NCI-H1694 (cell line): Measurements from ENCODE around the gene FGR.

Source experiments
- DNase-seq: peaks from one replicate; lab custom pipeline; 2025; lab: John Stamatoyannopoulos, UW

The FGR gene

DNA sequence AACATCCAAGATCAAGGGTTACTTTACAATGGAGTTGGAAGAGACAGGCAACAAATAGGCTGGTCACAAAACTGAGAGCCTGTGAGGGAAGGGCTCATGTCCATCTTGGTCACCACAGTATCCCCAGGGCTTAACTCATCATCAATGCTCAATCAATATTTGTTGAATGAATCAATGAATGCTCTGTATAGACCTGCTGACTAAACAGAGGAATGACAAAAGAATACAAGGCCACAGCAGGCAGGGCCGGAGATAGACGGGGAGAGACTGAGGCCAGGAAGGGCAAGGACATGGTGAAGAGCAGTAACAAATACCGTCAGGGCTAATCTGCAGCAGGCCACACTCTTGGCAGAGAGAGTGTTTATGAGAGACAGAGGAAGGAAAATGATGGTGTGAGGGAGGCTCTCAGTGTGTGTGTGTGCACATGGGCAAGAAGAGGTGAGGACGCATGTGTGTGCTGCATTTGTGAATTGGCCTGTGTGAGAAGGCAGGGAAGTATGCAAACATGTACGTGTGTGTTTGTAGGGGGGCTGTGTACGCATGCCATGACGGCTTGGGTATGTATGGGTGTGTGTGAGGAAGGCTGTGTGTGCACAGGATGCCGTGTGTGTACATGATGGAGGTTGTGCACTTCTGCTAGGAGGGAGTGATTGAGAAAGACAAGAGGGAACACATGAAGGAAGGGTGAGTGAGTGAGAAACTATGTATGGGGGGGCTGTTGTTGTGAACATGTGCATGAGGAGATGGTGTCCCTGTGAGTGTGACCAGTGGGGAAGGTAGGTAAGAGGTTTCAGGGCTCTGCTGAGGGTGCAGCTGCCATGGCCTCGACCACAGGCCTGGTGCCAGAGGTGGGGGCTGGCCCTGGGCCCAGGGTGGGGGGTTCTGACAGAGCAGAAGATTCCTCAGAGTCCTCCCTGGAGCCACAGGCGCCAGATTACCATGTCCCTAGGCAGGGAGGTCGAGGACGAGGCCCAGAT, 46.4 kb downstream of the FGR start:
- no peak for DNase-seq

DNA sequence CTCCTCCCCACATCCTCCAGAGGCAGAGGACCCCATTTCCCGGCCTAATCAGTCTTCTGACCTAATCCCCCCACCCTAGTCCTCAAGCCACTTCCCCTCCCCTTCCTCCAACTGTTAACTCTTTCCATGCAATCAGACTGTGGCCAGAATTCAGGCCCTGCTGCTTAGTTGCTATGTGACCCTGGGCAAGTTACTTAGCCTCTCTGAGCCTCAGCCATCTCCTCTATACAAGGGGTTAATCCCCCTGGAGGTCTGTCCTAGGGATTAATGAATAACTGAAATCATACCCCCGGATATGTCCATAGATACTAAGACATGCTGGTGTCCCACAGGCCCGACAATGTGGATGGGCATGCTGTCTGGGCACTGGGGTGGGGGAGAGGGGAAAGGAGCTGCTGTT, 49.3 kb downstream of the FGR start:
- DNase-seq: no peak

DNA sequence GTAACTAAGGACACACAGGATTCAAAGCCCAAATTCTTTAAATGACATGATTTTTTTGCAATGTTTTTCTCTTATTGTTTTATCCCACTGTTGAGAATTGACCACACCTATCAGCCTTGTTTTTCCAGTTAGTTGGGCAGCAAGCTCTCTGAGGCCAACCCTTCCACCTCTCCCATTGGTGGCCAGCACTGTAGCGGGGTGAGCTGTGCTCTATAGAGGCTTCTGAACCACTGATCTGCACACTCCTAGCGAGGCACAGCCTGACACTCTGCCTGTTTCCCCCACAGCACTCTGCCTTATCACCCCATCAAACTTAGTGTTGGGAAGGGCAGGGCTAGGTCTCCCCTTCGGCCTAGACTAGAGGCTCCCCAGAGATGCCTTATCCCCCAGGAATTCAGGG, 50.5 kb downstream of the FGR start:
- no peak for DNase-seq

DNA sequence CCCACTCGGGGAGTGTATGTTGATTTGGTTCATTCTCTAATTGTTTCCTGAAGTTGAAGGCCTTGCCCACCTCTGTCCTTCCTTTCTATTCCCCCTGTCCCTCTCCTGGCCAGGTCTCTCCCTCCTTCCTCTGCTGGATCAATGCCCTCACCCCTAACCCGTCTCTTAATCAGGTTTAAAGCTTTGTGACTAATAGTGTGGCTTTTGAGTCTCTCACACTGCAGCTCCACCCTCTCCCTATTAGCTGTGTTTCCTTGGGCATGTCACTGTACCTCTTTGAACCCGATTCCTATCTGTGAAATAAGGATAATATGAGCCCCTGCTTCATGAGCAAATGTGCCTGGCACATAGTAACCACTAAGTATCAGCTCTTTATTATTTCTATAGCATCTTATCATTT, 51.5 kb downstream of the FGR start:
- no peak for DNase-seq

DNA sequence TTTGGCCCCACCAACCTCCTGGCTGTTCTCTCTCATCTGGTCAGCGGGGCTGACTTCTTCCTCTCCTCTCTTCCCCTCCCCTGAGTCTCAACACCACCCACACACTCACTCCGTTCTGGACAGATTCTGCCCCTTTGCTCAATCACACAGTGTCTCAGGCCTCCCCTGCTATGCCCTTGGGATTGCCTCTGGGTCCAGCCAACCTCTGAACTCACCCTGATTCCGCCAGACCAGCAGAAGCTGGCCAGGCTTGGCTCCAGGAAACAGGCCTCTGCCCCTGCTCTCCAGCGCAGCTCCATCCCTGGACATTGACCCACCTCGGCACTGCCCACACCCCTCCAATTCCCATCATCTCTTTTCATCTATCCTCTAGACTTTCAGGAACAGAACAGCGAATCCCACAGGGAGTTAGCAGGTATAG, 53.2 kb downstream of the FGR start:
- no peak for DNase-seq

DNA sequence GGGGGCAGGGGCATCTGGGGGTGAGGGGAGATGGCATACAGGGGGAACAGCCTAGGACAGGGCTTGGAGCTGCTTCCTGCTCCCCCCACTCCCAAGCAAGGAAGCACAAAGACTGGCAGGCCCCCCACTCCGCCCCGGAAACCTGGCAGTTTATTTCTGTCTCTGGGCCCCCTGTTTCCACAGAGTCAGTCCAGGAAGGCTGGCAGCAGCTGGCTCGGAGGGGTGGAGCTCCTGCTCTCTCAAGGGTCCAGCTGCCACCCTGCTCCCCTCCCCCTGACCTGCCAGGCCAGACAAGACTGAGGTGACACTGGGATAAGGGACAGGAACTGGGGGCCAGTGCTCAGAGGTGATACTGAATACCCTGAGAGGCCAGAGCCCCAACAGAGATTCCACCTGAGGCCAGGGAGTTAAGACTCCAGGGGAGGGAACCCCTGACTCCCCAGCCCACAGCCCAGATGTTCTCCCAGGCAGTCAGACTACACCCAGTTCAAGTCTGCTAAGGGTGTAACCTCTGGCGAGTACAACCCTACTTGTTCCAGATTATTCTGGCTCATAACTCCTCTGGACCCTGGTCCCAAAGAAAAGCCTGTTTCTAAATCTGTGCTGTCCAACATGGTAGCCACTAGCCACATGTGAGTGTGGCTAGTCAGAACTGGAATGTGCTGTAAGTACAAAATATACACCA, 57.3 kb downstream of the FGR start:
- no peak for DNase-seq

DNA sequence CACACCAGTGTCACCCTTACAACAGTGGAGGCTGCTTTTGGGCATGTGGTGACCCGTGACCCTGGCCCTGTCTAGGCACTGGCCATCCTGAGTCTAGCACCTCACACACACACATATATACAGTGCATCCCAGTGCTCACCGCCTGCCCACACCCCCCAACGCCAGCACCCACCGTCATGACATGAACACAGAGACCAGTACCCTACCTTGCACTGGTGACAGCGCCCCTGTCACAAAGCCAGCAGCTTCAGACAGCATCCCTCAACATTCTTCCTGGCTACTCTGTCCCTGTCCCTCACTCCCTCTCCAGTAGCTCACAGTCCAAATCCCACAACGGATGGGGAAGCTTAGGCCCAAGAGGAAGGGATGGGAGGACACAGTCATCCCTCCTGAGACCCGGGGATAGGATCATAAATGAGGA, 58.2 kb downstream of the FGR start:
- no peak for DNase-seq

DNA sequence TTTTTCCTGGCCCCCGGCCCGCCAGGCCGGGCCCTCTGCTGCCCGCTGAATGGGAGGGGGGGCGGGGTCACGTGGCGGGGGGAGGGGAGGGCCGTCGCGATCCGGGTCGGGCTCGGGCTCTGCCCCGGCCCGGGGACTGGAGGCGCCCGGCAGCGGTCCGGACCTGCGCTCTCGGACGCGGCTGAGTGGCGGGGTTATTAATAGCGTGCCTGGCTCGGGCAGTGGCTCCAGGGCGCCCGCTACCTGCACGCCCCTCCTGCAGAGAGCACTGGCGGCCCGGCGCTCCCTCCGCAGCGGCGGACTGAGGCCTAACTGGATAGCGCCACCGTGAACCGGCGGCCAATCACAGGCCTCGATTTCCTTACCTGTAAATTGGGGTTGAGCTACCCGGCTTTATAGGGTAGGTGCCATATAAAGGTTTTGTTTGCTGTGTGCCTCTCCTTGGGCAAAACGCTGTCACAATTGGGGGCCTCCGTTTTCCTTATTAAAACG, 59.1 kb downstream of the FGR start:
- no peak for DNase-seq

DNA sequence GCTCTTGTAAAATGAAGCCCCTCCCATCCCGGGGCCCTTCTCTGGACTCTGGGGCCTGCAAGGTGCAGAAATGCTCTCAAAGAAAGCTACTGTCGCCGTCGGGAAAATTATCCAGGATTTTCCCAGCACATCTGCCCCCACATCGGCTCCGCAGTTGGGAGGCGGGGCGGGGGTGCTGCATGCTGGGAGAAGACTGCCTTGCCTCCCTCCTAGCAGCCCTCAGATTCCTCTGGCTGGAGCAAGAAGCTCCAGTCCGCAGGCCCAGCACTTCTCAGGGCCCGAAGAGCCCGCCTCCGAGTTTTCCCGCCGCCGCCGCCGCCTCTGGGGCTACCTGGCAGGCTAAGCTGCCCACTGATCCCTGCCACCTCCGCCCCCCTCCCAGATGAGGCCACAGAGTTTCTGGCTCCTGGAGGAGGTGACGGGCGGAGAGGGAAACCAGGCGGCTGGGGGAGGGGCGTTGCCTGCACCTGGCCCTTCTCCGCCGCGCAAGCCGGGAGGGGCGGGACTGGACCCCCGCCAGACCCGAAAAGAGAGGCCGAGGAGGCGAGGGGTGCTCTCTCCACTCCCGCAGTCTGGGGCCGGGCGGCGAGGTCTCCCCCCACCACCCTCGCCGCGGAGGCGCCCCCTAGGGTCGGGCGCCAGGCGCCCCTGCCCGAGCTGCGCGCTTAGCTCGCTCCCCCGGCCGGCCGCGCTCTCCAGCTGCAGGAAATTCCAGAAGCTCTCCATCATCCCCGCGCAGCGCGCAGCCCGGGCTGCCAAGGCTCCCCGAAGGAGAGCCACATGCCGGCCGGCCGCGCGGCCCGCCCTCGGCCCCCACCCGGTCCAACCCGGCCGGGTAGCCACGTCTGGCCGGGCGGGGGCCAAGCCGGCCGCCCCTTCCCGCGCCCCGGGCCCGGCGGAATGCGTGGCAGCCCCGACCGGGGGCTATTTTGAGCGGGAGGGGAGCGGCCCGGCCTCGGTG, 59.8 kb downstream of the FGR start:
- DNase-seq: no peak

DNA sequence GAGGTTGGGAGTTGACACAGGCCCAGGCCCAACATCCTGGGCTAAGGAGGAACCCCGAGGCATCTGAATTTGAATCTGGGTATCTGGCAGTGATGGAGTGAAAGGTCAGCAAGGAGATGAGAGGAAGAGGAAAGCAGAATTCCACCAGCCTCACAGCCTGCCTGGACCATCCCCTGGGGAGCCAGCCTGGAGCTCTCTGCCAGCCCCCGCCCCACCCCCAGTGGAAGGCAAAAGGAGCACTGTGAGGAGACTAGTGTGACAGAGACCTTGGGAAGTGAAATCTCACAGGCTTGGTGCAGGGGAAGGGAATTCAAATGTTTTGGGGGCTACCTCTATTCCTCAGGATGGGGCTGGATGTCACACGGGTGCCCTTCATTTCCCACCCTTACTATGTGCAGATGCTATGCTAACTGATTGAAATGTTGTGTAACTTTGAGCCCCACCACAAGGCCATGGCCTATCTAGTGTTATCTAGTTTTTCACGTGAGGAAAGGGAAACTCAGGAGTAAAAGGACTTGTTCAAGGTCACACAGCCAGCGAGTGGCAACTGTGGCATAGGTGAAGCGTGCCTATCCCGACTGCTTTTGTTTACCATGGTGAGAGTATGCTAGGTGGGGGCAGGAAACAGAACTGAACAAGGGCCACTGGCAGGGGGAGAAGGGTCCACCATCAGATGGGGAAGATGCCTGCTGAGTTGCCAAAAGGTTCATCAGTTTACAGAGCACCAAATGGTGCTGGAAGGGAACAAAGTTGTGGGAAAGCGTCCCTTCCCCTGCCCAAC, 60.8 kb downstream of the FGR start:
- DNase-seq: no peak

DNA sequence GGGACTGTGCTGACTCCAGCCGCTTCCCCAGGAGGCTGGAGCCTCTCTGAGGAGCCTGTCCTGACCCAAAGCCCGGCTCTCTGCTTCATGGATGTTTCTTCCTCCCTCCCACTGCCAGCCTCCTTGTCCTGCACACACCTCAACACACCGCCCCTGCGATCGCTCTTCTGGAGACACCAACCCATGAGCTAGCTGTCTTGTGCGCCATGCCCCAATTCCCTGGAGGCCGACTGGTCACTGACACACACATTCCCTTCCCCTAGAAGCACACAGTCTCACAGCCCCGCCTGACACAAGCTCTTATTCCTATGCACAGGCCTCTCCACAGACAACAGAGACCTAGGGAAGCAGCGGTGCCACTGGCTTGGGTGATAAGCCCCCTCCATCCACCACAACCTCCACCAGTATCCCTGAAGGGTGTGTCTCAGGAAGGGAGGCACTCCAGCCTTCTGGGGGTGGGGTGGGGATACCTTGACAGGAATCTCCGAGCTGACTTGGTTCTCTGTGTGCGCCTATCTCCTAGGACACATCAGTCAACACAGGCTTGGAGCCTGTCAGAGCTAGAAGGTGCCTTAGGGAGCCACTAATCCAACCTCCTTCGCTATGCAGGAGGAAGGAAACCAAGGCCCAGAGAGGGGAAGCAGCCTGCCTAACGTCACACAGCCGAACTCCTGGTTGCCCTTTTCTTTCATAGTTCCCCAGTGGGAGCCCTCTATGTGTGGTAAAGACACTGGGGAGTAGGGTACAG, 62.1 kb downstream of the FGR start:
- DNase-seq: no peak

DNA sequence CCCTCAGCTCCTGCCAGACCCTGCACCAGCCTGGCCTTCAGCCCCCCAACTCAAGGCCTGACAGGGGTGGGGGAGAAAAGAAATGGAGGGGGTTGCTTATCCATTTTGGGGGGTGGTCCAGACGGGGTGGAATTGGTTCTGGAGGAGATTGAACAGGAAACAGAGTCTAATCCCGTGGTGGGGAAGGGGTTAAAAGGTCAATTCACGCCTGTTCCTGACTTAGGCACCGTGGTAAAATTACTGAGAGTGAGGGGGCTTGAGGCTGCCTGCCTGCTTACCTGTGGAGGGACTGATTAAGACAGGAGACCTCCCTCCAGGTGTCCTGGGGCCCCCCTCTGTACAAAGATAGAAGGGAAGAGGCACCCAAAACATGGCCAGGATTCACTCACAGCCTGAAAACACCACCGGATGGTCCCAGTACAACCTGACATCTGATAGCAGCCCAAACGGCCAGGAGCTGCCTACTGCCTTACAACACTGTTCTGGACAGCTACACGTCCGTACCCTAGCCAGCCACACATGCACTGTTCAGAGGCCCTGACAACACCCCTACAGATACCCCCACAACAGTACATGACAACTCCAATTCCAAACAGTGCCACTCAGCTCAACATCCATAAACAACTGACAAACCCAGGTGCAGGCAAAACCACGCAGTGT, 62.8 kb downstream of the FGR start:
- DNase-seq: no peak

DNA sequence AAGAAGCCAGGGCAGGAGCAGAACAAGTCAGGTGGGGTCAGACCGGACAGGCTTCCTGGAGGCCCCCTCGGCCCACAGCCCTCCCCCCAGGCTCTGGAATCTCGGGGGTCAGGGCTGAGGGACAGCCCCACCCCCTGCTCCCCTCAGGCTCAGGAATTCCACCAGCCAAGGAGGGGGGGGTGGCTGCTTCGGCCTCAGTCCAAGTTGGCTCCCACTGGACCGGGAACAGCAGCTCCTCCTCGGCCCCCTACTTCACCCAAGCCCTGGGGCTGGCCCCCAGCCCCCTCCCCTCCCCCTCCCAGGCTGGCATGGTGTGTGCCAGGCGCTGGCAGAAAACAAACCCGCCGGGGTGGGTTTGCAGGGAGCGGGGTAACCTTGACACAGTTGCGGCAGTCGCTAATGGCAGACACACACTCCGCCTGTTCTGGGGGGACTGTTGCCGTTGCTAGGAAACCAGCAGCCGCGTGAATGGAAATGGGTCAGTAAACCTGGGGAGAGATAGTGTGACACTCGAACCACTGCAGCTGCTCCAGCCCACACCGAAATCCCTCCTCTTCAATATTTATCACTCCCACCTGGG, 63.5 kb downstream of the FGR start:
- no peak for DNase-seq

DNA sequence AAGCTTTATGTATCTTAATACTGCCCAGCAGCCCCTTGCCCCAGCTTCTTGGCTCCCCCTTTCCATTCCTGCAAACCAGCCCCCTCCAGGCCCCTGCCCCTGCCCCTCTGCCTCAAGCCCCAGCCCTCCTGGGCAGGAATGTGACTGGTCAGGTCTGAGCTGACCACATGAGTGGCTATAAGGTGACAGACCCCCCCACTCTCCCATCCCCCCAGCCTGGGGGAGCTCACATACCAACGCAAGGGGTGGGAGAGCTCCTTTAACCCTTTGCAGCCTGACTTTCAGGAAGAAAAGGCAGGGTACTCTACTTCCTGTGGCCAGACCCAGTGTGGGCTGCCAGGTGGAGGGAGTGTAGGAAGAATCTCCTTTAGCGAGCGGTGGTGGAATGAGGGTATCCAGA, 64.2 kb downstream of the FGR start:
- DNase-seq: no peak

DNA sequence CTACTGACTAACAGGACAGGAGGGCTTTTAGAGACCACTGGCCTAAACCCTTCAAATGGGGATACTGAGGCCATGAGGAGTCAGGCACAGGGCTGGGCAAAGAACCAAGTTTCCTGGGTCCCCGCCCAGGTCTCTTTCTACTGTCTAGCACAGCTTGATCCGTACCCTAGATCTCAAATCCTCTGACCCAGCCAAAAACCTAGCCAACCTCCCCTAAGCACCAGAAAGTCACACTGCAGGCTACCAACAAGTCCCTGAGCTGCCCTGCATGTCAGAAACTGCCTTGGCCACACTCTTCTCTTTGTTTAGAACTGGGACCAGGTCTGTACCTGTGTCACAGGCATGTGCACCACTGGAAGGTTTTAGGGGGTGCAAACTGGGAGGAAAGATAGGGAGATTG, 64.6 kb downstream of the FGR start:
- DNase-seq: no peak

DNA sequence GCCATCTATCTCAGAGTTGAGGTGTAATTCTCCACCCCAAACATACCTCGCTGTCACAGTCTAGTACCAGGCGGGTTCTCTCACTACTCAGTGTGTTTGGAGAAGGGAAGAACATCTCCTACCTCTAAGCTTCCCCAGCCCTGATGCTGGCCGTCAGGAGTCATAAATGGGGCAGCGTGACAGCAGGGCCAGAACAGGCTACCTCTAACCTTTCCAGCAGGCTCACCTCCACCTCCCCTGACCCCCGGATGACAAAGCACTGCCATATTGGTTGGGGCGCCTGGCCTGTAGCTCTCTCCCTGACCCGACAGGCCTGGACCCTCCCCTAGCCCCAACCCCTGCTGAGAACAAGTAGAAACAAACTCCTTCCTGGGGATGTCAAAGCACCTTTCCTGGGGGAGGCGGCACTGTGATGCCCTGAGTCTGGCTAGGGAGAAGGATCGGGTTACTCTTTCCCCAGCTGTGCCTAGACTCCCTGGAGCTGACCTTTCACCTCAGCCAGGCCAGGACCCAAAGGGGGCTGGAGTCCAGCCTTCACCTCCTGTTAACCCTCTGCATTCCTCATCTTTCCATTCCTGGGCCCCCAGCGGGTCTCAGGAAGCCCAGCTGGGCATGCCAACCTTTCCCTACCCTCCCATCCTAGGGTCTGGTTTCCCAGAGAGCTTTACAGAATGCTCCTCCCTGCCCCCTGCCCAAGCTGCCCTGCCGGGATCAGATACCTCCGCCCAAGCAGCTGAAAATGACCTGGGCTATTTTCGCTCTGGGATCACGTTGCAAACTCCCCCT, 65.3 kb downstream of the FGR start:
- no peak for DNase-seq

DNA sequence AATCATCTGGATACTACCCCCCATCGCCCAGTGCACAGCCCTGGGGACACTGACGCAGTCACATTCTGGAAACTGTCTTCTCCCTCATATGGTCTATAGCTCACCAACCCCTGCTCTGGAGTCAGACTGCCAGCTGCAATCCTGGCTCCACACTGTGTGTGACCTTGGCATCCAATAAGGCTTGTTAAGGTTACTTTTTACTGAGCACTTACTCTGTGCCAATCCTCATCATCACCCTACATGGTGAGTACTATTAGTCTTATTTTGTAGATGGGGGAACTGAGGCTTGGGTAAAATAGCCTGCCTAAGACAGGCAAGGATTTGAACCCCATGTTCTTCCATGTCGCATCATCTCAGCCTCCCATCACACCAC, 65.9 kb downstream of the FGR start:
- DNase-seq: no peak

DNA sequence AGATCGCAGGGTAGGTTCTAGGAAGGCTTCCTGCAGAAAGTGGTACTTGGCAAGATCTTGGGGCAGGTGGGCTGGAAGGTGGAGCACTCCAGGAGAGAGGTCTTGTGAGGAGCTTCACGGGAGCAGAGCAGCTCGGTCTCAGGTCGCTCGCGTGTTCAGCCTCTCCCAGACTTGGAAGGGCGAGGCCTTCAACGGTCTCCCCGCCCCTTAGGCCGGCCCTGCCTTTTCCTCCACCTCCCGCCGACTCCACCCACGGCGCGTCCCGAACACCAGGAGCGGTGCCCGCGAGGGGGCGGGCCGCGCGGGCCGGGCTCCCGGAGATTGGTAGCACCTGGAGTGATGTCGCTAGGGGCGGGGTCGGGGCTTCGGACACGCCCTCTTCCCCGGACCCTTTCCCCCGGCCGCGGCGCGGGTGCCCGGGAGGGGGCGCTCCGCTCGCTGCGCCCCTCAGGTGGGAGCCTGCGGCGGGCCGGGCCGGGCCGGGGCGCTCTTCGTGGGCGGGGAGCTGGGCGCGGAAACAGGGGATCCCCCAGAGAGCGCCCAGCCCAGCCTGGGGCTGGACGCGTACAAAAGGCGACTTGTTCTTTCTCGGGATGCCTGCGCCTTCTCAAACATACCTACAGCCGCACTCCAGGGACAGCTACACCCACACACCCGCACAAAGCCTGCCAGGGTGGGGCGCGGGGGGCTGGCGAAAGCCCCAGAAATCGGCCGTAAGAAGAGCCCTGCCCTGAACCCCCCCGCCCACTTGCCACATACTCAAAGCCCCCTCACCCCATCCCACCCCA, 66.5 kb downstream of the FGR start:
- peak; percentile 78 for DNase-seq
